Measurements from ENCODE around the gene ERAP2.
"Not testable (repeated sequence)": the region's sequence is repeated elsewhere in the genome, so short reads cannot be mapped to it uniquely, and the experiment has no call there.

ERAP2 gene

DNA sequence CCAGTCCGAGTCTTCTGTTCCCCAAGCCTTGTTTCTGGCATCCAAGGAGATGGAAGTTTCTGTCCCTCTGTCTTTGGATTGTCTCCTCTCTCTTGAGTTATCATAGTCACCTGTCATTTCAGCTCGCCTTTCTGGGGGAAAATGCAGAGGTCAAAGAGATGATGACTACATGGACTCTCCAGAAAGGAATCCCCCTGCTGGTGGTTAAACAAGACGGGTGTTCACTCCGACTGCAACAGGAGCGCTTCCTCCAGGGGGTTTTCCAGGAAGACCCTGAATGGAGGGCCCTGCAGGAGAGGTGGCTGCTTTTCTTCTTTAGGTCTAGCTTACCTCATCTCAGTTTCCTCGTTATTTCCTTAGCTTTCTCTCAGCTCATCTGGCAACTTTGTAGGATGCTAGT lies 25.1 kb downstream of the ERAP2 start:
- no peak for DNase-seq

DNA sequence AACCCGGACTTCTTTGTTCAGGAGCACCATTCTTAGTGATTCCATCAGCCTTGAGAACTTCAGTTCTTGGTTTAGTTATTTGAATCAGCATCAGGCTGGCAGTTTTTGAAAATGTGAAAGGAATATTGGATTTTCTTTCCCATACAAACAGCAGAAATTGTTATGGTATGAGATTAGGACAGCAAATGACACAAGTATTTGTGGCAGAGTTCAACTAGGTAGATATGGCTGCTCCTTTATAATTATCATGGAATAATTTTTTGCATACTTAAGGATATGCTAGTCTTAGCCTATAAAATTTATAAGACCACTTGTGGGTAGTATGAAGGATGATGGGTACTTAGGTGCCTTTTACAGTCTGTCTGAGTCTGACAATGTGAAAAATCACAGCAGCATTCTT lies 25.5 kb downstream of the ERAP2 start:
- no peak for DNase-seq

DNA sequence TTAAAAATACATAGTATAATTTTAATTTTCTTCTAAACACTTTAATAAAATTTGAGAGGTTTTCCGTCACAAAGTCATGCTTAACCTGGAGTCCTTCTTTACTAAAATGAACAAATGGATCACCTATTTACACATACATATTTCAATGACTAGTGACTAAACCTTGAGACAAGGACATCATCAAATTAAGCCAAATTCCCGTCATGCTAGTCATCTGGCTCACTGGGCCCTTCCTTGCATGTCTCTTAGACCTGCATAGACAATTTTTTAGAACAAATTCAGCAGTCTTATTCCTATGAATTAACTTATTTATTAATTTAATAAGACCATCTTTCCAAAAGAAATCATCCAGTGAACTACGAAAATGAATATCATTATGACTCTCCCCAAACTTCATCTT lies 26.6 kb downstream of the ERAP2 start:
- DNase-seq: no peak

DNA sequence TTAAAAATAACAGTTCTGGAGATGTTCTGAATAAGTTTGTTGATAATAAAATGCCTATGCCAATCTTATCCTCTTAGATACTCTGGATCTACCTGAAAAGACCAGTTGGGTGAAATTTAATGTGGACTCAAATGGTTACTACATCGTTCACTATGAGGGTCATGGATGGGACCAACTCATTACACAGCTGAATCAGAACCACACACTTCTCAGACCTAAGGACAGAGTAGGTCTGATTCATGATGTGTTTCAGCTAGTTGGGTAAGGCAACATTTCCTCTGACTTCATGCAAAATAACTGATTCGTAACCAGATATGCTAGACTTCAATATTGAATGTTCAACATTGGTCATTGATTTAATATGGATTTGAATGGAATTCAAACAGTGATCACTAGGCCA lies 27.0 kb downstream of the ERAP2 start:
- no peak for DNase-seq

DNA sequence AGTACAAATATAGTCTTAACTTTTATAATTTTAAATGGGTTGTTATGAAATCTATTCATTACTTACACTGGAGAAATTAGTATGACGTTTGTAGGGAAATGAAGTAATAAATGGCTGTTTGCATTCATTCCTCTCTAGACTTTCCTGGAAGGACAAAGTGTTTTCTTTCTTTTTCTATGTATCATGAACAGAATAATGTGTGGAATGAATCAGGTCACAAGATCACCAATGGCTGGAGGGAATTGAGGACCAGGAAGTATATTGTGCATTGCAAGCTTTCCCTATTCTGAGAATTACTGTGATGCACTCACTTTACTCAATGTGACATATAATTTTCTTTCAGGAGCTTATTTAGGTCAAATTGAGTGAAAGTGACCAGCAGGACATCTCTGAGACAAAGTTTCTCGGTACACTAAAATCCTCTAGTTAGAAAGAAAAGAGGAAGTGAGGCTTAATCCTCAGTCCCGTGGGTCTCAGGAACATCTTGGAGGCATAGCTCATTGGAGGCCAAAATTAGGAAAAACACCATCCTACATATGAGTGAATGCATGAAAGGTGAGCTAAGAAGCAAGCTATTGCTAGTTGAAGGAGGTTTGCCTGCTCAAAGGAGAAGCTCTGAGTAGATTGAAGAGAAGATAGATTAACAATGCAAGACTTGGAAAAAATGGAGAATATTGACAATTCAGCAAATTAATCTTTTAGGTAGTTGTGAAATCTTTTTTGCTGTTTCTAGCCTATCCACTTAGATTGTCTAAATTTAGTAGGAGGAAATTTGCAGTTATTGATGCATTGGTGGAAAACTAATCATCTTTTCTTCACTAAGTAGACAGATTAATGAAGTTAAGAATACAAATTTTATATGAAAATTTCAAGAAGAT lies 28.0 kb downstream of the ERAP2 start:
- no peak for DNase-seq

DNA sequence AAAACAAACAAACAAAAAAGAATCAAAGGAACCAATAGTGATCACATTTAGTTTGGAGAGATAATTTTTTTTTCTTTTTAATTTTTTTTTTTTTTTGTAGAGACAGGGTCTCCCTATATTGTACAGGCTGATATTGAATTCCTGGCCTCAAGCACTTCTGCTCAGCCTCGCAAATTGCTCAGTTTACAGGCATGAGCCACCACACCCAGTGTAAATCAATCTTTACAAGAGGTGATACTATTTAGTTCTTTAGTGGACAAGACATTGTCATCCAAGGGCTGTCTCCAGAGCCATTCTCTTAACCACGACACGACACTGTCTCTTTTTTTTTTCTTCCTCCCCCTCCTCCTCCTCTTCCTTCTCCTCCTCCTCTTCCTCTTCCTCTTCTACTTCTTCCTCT lies 29.6 kb downstream of the ERAP2 start:
- no peak for DNase-seq

DNA sequence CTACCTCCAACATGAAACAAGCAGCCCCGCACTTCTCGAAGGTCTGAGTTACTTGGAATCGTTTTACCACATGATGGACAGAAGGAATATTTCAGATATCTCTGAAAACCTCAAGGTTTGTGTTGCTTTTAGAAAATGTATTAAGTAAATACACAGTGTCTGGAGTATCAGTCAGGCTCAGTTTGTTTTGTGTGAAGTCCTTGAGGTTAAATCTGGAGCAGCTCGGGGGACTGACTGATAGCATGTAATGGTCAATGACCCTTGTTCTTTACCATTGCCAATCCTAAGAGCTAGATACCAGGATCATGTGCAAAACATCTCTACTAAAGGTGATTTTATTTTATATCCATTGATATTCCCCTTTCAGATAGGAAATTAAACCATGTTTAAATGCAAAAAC lies 32.7 kb downstream of the ERAP2 start:
- DNase-seq: no peak

DNA sequence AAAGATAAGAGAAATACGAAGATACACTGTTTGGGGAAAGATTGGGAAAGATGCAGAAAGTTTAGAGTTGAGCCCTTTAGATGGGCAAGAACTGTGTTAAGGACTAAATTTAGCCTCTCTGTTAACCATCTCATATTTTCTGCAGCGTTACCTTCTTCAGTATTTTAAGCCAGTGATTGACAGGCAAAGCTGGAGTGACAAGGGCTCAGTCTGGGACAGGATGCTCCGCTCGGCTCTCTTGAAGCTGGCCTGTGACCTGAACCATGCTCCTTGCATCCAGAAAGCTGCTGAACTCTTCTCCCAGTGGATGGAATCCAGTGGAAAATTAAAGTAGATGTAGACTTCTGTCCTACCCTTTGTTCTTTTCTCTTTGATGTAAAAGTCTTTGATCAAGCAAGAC lies 33.1 kb downstream of the ERAP2 start:
- DNase-seq: no peak

DNA sequence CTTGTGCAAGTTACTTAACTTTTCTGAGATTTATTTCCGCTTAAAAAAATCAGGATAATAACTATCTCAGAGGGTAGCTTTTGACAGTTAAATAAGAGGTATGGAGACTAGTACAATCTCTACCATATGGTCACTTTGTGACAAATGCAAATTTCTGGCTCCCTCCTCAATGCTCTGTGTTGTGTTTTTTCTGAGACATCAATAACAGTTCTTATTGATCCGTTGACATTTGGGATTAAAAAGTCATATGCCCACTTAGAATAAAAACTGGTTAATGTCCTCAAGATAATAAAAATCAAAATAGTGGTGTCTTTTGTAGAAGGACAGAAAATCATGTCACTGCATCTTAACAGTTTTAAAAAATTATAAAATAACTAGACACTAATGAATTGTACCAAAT lies 34.8 kb downstream of the ERAP2 start:
- no peak for DNase-seq

DNA sequence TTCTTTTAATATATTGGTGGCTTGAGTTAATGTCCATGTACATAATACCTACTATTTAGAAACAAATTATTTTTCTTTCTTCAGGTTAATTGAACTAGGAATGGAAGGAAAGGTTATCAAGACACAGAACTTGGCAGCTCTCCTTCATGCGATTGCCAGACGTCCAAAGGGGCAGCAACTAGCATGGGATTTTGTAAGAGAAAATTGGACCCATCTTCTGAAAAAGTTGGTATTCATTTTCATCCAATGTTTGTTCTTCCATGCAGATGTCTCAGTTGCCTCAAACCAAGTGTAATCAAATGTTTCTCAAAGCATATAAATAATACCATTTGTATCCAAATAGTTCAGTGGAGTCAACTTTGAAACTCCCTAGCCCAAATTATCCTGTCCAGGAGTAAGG lies 36.9 kb downstream of the ERAP2 start:
- DNase-seq: no peak

DNA sequence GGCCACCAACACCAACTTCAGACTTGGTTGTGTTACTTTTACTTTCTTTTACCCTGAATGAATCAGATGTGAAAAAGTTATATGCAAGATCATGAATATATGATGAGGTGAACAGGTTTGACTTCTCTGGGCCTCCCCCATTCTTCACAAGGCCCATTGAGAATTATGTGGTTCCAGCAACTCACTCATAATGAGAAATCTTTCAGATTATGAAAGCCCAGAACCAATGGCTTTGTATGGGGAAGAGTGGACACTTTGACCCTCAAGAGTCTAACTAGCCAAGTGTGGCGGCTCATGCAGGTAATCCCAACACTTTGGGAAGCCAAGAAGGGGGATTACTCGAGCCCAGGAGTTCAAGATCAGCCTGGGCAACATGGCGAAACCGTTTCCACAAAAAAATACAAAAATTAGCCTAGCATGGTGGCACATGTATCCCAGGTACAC lies 43.5 kb downstream of the ERAP2 start:
- DNase-seq: peak in 1 of 2 experiments; percentile 6

DNA sequence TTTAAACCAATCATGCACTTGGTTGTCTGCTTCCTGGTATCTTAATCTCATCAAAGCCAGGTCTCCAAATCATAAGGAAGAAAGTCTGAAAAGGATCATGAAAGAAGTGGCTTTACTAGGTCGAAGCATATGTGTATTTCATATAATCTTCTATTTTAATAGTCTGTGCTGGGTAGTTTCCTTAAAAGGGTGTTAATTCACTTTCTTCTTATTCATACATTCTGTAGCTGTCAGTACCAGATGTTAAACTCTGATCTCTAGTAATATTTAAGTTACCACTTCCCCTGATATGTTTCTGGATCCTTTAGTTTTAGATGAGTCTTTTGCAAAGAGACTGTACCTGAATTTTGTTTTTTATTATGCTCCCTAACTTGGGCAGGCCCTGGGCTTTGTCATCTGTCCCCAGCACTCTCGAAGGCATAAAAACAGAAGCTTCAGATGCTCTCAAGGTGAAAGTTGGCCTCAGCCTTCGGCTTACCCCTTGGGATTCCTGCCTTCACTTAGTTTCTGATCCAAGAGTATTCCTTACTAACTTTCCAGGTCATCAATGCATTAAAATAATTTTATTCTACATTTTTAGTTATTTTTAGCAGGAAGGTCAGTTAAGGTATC lies 44.5 kb downstream of the ERAP2 start:
- DNase-seq: no peak

DNA sequence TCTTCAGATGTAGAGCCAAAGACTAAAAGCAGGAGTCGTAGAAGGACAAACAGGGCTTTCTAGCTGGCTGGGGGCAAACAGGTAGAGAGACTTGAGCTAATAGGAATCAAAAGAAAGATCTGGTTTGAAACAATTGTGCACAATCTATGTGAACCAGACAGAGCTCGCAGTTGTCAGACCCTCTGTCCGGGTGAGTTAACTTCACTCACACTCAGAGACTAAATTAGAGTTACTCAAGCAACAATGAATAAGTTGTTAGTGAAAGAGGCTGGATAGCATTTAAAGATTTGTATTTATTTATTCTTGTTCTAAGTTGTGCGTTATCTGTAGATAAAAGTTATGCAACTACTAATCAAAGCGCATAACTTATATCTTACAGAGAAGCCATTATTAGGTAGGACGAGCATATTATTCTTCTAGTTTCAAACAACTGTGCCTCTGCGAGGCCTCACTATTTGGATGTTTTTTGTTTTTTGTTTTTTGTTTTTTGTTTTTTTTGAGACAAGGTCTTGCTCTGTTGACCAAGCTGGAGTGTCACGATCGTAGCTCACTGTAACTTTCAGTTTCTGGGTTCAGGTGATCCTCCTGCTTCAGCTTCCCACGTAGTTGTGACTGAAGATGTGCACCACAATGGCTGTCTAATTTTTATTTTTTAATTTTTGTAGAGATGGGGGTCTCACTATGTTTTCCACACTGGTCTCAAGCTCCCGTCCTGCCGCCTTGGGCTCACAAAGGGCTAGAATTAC lies 46.4 kb downstream of the ERAP2 start:
- no peak for DNase-seq

DNA sequence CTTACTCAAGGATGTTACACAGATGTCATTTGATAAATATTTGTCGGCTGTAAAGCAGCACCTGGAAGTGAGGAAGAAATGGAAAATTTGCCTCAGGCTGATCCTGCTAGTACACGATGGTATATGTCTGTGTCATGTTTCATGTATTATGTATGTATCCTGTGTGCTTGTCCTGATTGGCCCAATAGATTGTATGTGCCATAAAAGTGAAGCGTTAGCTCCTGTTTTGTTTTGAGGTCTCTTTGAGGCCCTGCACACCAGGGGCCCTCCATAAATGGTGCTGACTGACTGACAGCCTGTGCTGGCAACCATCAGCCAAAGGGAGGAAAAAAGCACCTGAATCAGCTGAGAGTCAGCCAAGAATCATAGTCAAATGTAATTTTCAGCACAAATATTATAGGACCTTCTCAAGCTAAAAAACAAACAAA lies 47.7 kb downstream of the ERAP2 start:
- DNase-seq: no peak

DNA sequence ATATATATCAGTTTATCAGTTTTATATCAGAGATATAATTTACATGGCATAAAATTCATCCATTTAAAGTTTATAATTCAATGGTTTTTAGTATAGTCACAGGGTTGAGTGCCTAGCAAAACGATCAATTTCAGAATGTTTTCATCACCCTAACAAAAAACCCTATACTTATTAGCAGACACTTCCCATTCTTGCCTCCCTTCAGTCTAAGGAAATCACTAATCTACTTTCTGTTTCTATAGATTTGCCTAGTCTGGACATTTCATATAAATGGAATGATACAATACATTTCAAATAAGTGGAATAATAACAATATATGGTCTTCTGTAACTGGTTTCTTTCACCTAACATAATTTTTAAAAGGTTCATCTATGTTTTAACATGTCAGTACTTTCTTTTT lies 50.0 kb downstream of the ERAP2 start:
- DNase-seq: no peak

DNA sequence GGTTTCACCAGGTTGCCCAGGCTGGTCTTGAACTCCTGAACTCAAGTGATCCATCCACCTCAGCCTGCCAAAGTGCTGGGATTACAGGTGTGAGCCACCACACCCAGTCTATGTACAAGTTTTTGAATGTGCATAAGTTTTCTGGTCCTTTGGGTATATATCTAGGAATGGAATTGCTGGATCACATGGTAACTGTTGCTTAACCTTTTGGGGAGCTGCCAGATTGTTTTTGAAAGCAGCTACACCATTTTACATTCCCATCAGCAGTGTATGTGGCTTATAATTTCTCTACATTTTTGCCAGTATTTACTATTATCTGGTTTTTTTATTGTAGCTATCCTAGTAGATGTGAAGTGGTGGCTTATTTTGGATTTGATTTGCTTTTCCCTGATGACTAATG lies 50.7 kb downstream of the ERAP2 start:
- no peak for DNase-seq

DNA sequence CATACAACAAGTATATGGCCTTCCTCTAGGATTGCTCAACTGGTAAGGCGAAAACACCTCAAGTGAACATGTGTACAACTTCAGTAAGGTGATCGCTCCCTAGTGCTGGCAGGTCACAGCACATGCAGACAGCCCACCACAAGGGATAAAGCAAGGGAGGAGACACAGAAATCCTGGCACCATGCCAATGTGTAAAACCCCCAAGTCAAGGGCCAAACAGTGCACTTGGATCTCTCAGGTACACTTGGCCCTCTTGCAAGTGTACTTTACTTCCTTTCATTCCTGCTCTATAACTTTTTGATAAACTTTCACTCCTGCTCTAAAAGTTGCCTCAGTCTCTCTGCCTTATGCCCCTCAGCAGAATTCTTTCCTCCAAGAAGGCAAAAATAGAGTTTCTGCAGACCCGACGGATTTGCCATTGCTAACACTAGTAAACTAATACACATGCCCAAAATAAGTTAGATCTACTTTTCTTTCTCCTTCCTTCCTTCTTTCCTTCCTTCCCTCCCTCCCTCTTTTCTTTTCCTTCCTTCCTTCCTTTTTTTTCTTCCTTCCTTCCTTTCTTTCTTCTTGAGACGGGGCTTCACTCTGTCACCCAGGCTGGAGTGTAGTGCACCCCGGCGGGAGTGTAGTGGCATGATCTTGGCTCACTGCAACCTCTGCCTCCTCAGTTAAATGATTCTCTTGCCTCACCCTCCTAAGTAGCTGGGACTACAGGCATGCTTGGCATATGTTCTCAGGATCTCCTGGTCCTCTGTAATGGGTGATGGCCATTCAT lies 52.8 kb downstream of the ERAP2 start:
- no peak for DNase-seq

DNA sequence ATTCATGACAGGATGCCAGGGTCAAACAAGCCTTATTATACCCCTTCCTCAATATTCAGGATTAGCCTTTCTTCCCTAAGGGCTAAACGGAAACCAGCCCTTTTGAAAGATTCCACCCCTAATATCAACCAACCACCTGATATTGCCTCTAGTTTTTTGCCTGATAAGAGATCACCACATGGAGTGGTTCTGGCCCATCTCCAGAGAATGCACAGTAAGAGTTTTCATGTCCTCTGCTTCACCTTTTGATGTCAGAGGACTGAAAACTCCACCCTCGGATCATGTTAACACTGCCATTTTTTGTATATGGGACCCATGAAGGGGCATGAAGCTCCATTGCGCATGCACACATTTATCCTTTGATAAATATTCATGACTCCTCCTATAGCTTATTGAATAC lies 53.8 kb downstream of the ERAP2 start:
- no peak for DNase-seq

DNA sequence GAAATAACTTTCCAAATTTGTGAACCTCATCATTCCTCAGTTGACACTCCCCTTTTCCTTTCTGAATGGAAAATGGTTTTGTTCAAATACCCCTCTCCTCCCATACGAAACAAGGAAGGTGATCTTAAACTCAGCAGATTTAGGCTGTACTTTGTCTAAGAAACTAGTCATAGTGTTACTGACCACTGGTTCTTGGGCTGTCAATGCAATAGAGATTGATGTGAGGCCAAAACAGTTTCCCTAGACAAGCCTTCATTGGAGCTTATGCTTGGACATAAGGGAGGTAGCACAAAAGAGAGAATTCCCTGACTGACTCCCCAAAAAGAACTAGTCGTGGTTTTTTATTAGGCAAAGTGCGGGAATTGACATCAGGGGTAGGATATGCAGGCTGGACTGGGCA lies 54.3 kb downstream of the ERAP2 start:
- no peak for DNase-seq

DNA sequence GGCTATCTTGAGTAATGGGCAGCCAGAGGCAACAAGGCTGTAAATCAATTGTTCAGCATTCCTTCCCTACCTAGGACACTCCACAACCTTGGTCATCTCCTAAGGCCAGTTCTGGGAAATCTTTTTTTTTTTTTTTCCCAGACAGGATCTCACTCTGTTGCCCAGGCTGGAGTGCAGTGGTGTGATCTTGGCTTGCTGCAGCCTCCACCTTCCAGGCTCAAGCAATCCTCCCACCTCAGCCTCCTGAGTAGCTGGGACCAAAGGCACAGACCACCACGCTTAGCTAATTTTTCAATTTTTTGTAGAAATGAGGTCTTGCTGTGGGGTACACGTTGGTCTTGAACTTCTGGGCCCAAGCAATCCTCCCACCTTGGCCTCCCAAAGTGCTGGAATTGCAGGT lies 54.7 kb downstream of the ERAP2 start:
- not testable (repeated sequence) for DNase-seq

DNA sequence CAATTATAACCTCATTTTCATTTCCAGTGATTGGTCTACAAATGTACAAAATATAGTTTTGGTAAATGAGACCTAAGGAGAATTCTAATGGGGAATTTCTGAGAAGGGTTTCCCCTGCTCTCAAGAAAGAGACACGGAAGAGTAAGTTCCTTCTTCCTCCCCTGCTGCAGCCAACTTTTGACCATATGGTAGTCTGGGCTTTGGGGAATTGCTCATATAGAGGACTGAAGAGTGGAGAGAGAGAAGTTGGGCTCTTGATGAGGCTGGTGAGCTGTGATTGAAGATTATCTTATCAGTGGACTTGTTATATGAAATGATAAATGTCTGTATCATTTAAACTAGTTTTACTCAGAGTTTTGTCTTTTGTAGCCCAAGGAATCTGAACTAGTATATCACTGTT lies 55.3 kb downstream of the ERAP2 start:
- DNase-seq: no peak

DNA sequence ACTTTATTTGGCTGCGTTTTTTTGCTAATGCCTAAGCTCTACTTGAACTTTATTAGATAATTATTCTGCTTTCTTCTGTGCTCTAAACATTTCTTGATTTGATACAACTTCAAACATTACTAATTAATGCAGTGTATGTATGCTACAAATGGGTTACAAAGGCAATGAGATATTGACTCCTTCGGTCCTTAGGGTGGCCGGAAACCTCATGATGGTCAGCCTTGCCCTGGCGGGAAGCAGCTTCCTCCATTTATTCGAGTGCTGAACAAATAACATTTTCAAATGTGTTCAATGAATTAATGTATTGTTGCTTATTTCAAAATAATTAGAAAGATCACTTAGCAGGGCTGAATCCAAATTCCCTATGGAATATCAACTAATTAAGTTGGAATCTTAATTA lies 55.7 kb downstream of the ERAP2 start:
- no peak for DNase-seq
